Heart right ventricle (tissue), 16 donors: Measurements from ENCODE around the gene LSM14A. TPM values are rescaled to one million over a fixed set of nuclear protein-coding genes. Genes with fewer than 3 reads are reported as not detected.
"Not testable (repeated sequence)": the region's sequence is repeated elsewhere in the genome, so short reads cannot be mapped to it uniquely, and the experiment has no call there.

ENCODE experiments used
- ATAC-seq, 8 donors: fragments of 200-7000 bp; cut with Tn5 transposase; one replicate each; pipeline ENCODE4 v1.9.1; 2020; ENCODE audit warnings: mild to moderate bottlenecking in 8 of 8, moderate library complexity in 8 of 8, moderate number of reproducible peaks in 1 of 8
- DNase-seq, 2 donors: peaks; one replicate each; pipeline ENCODE4 v3.0.0-alpha.2; 2020
- H3K27ac ChIP-seq, 10 donors: fragments of 200-600 bp; sonication (generic) in 2 of 10; one replicate each; pipeline versions ENCODE4 v1.5.0 to v1.8.0; 2020 to 2022; ENCODE audit warnings: mild to moderate bottlenecking in 3 of 10
- H3K27me3 ChIP-seq, 7 donors: fragments of 200-600 bp; one replicate each; pipeline ENCODE4 v1.8.0; 2021 to 2022; ENCODE audit warnings: mild to moderate bottlenecking in 2 of 7
- H3K36me3 ChIP-seq, 9 donors: fragments of 200-600 bp; sonication (generic) in 1 of 9; one replicate each; pipeline versions ENCODE4 v1.5.0 to v1.8.0; 2020 to 2022; ENCODE audit warnings: mild to moderate bottlenecking in 2 of 9
- H3K4me1 ChIP-seq, 9 donors: fragments of 200-600 bp; sonication (generic) in 1 of 9; one replicate each; pipeline versions ENCODE4 v1.5.0 to v1.8.0; 2020 to 2022; ENCODE audit warnings: mild to moderate bottlenecking in 4 of 9
- H3K4me3 ChIP-seq, 10 donors: fragments of 200-600 bp; sonication (generic) in 2 of 10; one replicate each; pipeline versions ENCODE4 v1.5.0 to v1.8.0; 2020 to 2022; ENCODE audit warnings: mild to moderate bottlenecking in 7 of 10, moderate library complexity in 2 of 10
- H3K9me3 ChIP-seq, 11 donors: fragments of 200-600 bp in 10 of 11; sonication (generic) in 2 of 11; one replicate each; pipeline versions ENCODE4 v1.5.0 to v1.8.0; 2013 to 2022; ENCODE audit warnings: mild to moderate bottlenecking in 2 of 11, control low read depth in 1 of 11, moderate library complexity in 1 of 11
- CTCF ChIP-seq, 9 donors: fragments of 200-600 bp; sonication (generic) in 2 of 9; IDR thresholded peaks; one replicate each; pipeline versions ENCODE4 v1.5.0 to v1.8.0; 2021 to 2022; ENCODE audit warnings: antibody characterized with exemption in 9 of 9, mild to moderate bottlenecking in 5 of 9, moderate library complexity in 1 of 9
- whole genome bisulfite sequencing, 2 donors: extraction: QIAGEN DNeasy Blood & Tissue Kit; methylation state at CpG; one replicate each; pipeline ENCODE4 v1.1.7; 2013; ENCODE audit warnings: inconsistent platforms in 1 of 2; 5-methylcytosine and 5-hydroxymethylcytosine counted together
- intact Hi-C, 10 donors: fragments of 100-400 bp; cut with DNase I; formaldehyde crosslinking; loops; one replicate each; pipeline versions ENCODE4 v1.11.1 to v1.14.2; 2022
- polyA plus RNA-seq, 2 donors: library from polyadenylated mRNA; stranded (reverse); fragments of 200-250 nt; gene quantifications; one replicate each; pipeline ENCODE4 v1.2.3, GENCODE V29; 2013
- total RNA-seq, 10 donors: library from RNA; stranded (reverse); fragmentation: NEBNext Ultra II Directional in 3 of 10; extraction: Animal tissue kit (Norgen Biotek cat#: 25700) in 3 of 10; gene quantifications; one replicate each; pipeline versions ENCODE4 v1.2.1 to v1.2.4, GENCODE V29; 2021 to 2023
- donor health status: Arrhythmogenic right ventricular cardiomyopathy.
- donor health status: ischemic (EF 13 %, LVEDD 7.1; RV severe dilation, severe dysfunction).
- donor health status: healthy with polysubstance abuse.
- donor health status: DM: no; HTN: yes; CAD: no.
- donor health status: DM: no; HTN: no; CAD: no.
- donor health status: ischemic (EF 25% LVEDD 6.9; RV normal size, moderate dysfunction).
- donor health status: ischemic (EF 25% LVEDD 5.7; RV mildly dilated, moderate dysfunction).
- donor health status: healthy.
- donor health status: DM: yes; HTN: yes; CAD: no.
- donor health status: Ischemic cardiomyopathy.
- donor health status: ischemic (EF 35%, LVEDD 5.7; RV mildly dilated, moderate dysfunction).
- donor health status: nonischemic (EF 11% LVEDD 7.7; RV severe dilation, severe dysfunction).
- donor health status: DM: yes; HTN: yes; CAD: no.
- donor health status: PGD.
- donor health status: ischemic (EF 29% LVEDD 5.4; RV normal size, mild dysfunction).
- donor health status: nonischemic (EF 23%, LVEDD 6.1; RV moderate dilation, normal function).

Gene LSM14A
- total and polyA plus RNA-seq, 12 donors: 44.7 to 78.0 (median 66.1) TPM

GRCh38 chr19:34213283-34213682 lies 41.0 kb downstream of the LSM14A start:
- no peak for TF ChIP-seq CTCF (IDR thresholded peaks at IDR 0.05)
- no peak overlapping the region for H3K27ac ChIP-seq
- H3K27me3 ChIP-seq: no peaks in the 10 kb centered on the region
- no peaks in the 10 kb centered on the region for H3K9me3 ChIP-seq
- intact Hi-C loops: no loop called here
- WGBS, 2 donors: 93 to 96% methylated on average over 2 of the region's 2 CpGs
- H3K4me1 ChIP-seq: peaks cover 0 to 6% (median 0%) of the 10 kb centered on the region in 9 donors
- ATAC-seq (no peak), DNase-seq (no peak)
- no peak overlapping the region for H3K4me3 ChIP-seq
- H3K36me3 ChIP-seq: peaks cover 0 to 100% (median 31%) of the 10 kb centered on the region in 9 donors

- WGBS, 2 donors: 97 to 98% methylated on average over 4 of the region's 4 CpGs
- H3K4me1 ChIP-seq: peaks cover 0 to 12% (median 0%) of the 10 kb centered on the region in 9 donors
- ATAC-seq (no peak), DNase-seq (no peak)
- TF ChIP-seq CTCF (IDR thresholded peaks at IDR 0.05): no peak
- intact Hi-C loops: no loop called here
- H3K4me3 ChIP-seq: no peak overlapping the region
- no peak overlapping the region for H3K27ac ChIP-seq
- peaks cover 0 to 100% (median 26%) of the 10 kb centered on the region in 9 donors for H3K36me3 ChIP-seq
- H3K9me3 ChIP-seq: no peaks in the 10 kb centered on the region
- H3K27me3 ChIP-seq: no peaks in the 10 kb centered on the region
Observed at GRCh38 chr19:34214040-34214439, 41.7 kb downstream of the LSM14A start.

DNA sequence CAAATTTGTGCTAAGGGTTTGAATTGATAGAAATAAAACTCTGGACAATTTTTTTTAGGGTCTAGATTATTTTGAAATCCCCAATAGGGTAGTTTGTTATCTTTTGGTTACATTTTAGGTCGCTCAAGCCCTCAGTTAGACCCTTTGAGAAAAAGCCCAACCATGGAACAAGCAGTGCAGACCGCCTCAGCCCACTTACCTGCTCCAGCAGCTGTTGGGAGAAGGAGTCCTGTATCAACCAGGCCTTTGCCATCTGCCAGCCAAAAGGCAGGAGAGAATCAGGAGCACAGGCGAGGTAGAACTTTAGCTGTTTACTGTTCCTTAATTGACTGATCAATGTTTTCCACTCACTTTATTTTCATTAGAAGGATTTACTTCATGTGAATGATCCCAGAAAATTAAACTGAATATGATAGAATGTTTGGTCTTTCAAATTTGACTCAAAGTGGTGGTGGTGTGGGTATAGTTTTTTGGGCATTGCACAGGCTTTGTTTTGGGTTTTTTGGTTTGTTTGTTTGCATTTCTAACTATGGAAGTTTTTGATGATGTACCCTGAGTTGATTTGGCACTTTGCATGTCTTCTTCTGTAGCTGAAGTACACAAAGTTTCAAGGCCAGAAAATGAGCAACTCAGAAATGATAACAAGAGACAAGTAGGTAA lies 42.8 kb downstream of the LSM14A start:
- TF ChIP-seq CTCF (IDR thresholded peaks at IDR 0.05): no peak
- Histone ChIP-seq H3K36me3 (peaks cover 0 to 100% (median 27%) of the 10 kb centered on the region in 9 donors), H3K27ac (no peak overlapping the region), H3K4me3 (no peak overlapping the region), H3K27me3 (no peaks in the 10 kb centered on the region), H3K4me1 (peaks cover 0 to 12% (median 0%) of the 10 kb centered on the region in 9 donors), H3K9me3 (no peaks in the 10 kb centered on the region)
- intact Hi-C loops: loop anchor here in 1 of 10 donors (5.0 kb wide), 1 partner anchor 33 kb away; no protein-coding TSS in a partner anchor
- ATAC-seq: no peak
- DNase-seq: no peak
- 93 to 96% methylated on average over 3 of the region's 3 CpGs for WGBS, 2 donors

GRCh38 chr19:34215666-34216038 lies 43.3 kb downstream of the LSM14A start:
- Histone ChIP-seq H3K27ac (no peak overlapping the region), H3K27me3 (no peaks in the 10 kb centered on the region), H3K4me1 (peaks cover 0 to 12% (median 0%) of the 10 kb centered on the region in 9 donors), H3K4me3 (no peak overlapping the region), H3K36me3 (peaks cover 0 to 99% (median 28%) of the 10 kb centered on the region in 9 donors), H3K9me3 (no peaks in the 10 kb centered on the region)
- TF ChIP-seq CTCF (IDR thresholded peaks at IDR 0.05): no peak
- DNase-seq (no peak), ATAC-seq (no peak)
- WGBS, 2 donors: 96% methylated on average over 3 of the region's 3 CpGs
- intact Hi-C loops: loop anchor here in 1 of 10 donors (5.0 kb wide), 1 partner anchor 33 kb away; no protein-coding TSS in a partner anchor

- Histone ChIP-seq H3K4me1 (peaks cover 0 to 12% (median 0%) of the 10 kb centered on the region in 9 donors), H3K36me3 (peaks cover 0 to 99% (median 28%) of the 10 kb centered on the region in 9 donors)
- not testable (repeated sequence) for H3K27ac ChIP-seq, H3K4me3 ChIP-seq, ATAC-seq, H3K27me3 ChIP-seq, DNase-seq, H3K9me3 ChIP-seq
- whole genome bisulfite sequencing, 2 donors: 81 to 85% methylated on average over 14 of the region's 14 CpGs
- intact Hi-C loops: loop anchor here in 1 of 10 donors (5.0 kb wide), 1 partner anchor 34 kb away; no protein-coding TSS in a partner anchor
Observed at GRCh38 chr19:34216745-34217219, 44.5 kb downstream of the LSM14A start.
